HG03108 (cell line): ENCODE data around the gene TENT4A.
A peak's percentile ranks its signal among the peaks of the same experiment; 100 is the strongest.
"Not testable (repeated sequence)": the region's sequence is repeated elsewhere in the genome, so short reads cannot be mapped to it uniquely, and the experiment has no call there.

ENCODE experiments used
- ATAC-seq: cut with Tn5 transposase; IDR thresholded peaks from one replicate; pipeline ENCODE4 v1.9.1; 2021; ENCODE audit warnings: moderate library complexity; ENCODE audit not compliant: unreplicated experiment

TENT4A gene

GRCh38 chr5:6713274-6714225 lies at the start of gene TENT4A:
TENT4A (plus strand) TSS chr5:6713432; CDS start chr5:6713984, 552 bp downstream.
- peak; percentile 9 for ATAC-seq

- no peak for ATAC-seq
These were observed 46.5 kb upstream of the TENT4A start for GRCh38 chr5:6666762-6667161.

- ATAC-seq, result no peak
These were observed 45.6 kb upstream of the TENT4A start for GRCh38 chr5:6667648-6668047.

- not testable (repeated sequence) for ATAC-seq
These were observed 44.5 kb upstream of the TENT4A start for GRCh38 chr5:6668717-6669116.

- no peak for ATAC-seq
These were observed 40.2 kb upstream of the TENT4A start for GRCh38 chr5:6673031-6673430.

- ATAC-seq, result no peak
These were observed 39.3 kb upstream of the TENT4A start for GRCh38 chr5:6673963-6674362.

- ATAC-seq, result no peak
These were observed 38.8 kb upstream of the TENT4A start for GRCh38 chr5:6674421-6674820.

GRCh38 chr5:6674886-6675285 lies 38.3 kb upstream of the TENT4A start:
- ATAC-seq, result no peak

- ATAC-seq, result no peak
These were observed 37.3 kb upstream of the TENT4A start for GRCh38 chr5:6675784-6676491.

GRCh38 chr5:6676702-6677101 lies 36.5 kb upstream of the TENT4A start:
- no peak for ATAC-seq

- ATAC-seq, result no peak
These were observed 34.8 kb upstream of the TENT4A start for GRCh38 chr5:6678385-6678784.

GRCh38 chr5:6680922-6681321 lies 32.3 kb upstream of the TENT4A start:
- no peak for ATAC-seq

- ATAC-seq, result no peak
These were observed 31.6 kb upstream of the TENT4A start for GRCh38 chr5:6681682-6682081.

GRCh38 chr5:6682239-6682638 lies 31.0 kb upstream of the TENT4A start:
- ATAC-seq, result no peak

GRCh38 chr5:6683241-6683640 lies 30.0 kb upstream of the TENT4A start:
- ATAC-seq, result no peak

GRCh38 chr5:6684075-6684474 lies 29.2 kb upstream of the TENT4A start:
- no peak for ATAC-seq

- ATAC-seq, result no peak
These were observed 26.7 kb upstream of the TENT4A start for GRCh38 chr5:6686501-6686900.

- no peak for ATAC-seq
These were observed 26.3 kb upstream of the TENT4A start for GRCh38 chr5:6686915-6687409.

GRCh38 chr5:6687505-6687904 lies 25.7 kb upstream of the TENT4A start:
- ATAC-seq, result no peak

GRCh38 chr5:6692906-6693305 lies 20.3 kb upstream of the TENT4A start:
- ATAC-seq, result no peak

GRCh38 chr5:6698696-6699095 lies 14.5 kb upstream of the TENT4A start:
- no peak for ATAC-seq

GRCh38 chr5:6699357-6699756 lies 13.9 kb upstream of the TENT4A start:
- no peak for ATAC-seq
